Fibroblast of skin of right quadriceps (primary cell): ENCODE results near the gene EPG5.

ENCODE experiments used
- DNase-seq: peaks from one replicate; pipeline ENCODE4 v3.0.0-alpha.2; 2013

Gene EPG5

GRCh38 chr18:45967007-45967706, at the start of gene EPG5:
EPG5 (minus strand) TSS chr18:45967329; CDS start chr18:45967239, 90 bp downstream.
- DNase-seq: peak; percentile 93

- DNase-seq: no peak
Observed at GRCh38 chr18:46013484-46014189, 46.5 kb upstream of the EPG5 start.

- DNase-seq: no peak
Observed at GRCh38 chr18:46010676-46011075, 43.5 kb upstream of the EPG5 start.

GRCh38 chr18:46010050-46010449, 42.9 kb upstream of the EPG5 start:
- DNase-seq: no peak

GRCh38 chr18:46009125-46009840, 42.2 kb upstream of the EPG5 start:
- no peak for DNase-seq

GRCh38 chr18:46008531-46008930, 41.4 kb upstream of the EPG5 start:
- DNase-seq: no peak

GRCh38 chr18:46007165-46007564, 40.0 kb upstream of the EPG5 start:
- DNase-seq: no peak

GRCh38 chr18:46002934-46003333, 35.8 kb upstream of the EPG5 start:
- no peak for DNase-seq

- no peak for DNase-seq
Observed at GRCh38 chr18:46001892-46002291, 34.8 kb upstream of the EPG5 start.

- DNase-seq: no peak
Observed at GRCh38 chr18:46001074-46001473, 33.9 kb upstream of the EPG5 start.

GRCh38 chr18:45999536-45999935, 32.4 kb upstream of the EPG5 start:
- DNase-seq: no peak

GRCh38 chr18:45998244-45998643, 31.1 kb upstream of the EPG5 start:
- DNase-seq: no peak

- DNase-seq: no peak
Observed at GRCh38 chr18:45997700-45998151, 30.6 kb upstream of the EPG5 start.

- DNase-seq: no peak
Observed at GRCh38 chr18:45995461-45995860, 28.3 kb upstream of the EPG5 start.

- peak; percentile 92 for DNase-seq
Observed at GRCh38 chr18:45993438-45993837, 26.3 kb upstream of the EPG5 start.

GRCh38 chr18:45992527-45992926, 25.4 kb upstream of the EPG5 start:
- peak; percentile 38 for DNase-seq

GRCh38 chr18:45991788-45992187, 24.7 kb upstream of the EPG5 start:
- DNase-seq: no peak

GRCh38 chr18:45984546-45985235, 17.6 kb upstream of the EPG5 start:
- no peak for DNase-seq

- DNase-seq: no peak
Observed at GRCh38 chr18:45981821-45982220, 14.7 kb upstream of the EPG5 start.

GRCh38 chr18:45980229-45980628, 13.1 kb upstream of the EPG5 start:
- no peak for DNase-seq

- DNase-seq: no peak
Observed at GRCh38 chr18:45978084-45978483, 11.0 kb upstream of the EPG5 start.

GRCh38 chr18:45976974-45977373, 9.8 kb upstream of the EPG5 start:
- DNase-seq: no peak

GRCh38 chr18:45976566-45976965, 9.4 kb upstream of the EPG5 start:
- DNase-seq: peak; percentile 23
